ENCODE data around the gene PPP1R13L. TPM values are rescaled to one million over a fixed set of nuclear protein-coding genes. Genes with fewer than 3 reads are reported as not detected.

Gene PPP1R13L
- total and polyA plus RNA-seq, 4 donors: 0.51 to 7.7 (median 4.9) TPM

DNA sequence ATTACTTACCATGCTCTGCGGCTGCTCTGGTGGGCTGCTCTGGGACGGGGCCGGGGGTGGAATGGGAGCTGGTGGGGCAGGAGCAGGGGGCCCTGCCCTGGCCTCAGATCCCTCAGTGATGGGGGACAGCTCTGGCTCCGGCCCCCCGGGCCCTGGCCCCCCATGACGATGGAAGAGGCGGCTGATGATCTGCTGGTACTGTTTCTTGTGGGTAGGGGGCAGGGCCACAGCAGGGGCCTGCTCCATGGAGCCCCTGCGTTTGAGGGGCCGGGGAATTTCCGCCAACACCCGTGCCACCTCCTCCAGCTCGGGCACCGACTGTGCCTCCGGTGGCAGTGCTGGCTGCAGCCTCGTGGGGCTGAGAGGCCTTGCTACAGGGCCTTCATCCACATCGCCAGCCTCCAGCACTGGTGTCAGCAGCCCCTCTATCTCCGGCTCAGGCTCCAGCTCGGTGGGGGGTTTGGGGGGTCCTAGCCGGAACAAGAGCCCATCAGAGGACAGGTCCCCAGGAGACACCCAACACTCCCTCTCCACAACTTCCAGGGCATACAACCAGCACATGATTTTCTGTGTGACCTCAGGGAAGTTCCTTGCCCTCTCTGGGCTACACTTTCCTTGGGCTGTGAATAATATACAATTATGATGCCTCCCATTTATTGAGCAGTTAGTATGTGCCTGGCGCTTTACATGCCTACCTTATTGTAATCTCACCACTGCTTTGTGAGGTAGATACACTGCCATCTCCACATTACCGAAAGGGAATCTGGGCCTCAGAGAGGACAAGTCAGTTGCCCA lies 12.8 kb downstream of the PPP1R13L start (continued):
- TF ChIP-seq YY1 (IDR thresholded peaks at IDR 0.05) (no peak), RAD21 (IDR thresholded peaks at IDR 0.05) (no peak), NR2F2 (IDR thresholded peaks at IDR 0.05) (no peak), ATF3 (IDR thresholded peaks at IDR 0.05) (no peak), MAX (IDR thresholded peaks at IDR 0.05) (no peak)

DNA sequence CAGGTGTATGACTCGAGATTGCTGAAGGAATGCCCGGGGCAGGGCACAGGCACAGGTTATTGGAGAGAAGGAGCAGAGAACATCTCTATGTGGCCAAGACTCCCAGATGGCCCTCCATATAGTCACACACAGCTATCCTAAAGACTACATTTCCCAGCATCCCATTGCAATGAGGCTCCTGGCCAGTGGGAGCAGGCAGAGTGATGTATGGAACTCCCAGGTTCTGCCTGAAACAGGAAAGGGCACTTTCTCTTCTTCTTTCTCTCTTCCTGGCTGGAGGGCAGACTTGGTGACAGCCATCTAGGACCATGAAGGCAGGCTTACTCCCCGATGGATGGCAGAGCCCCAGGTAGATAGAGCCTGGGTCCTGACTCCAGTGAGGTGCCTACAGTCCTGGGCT lies 13.5 kb downstream of the PPP1R13L start:
- Histone ChIP-seq H3K27ac (ENCODE audit: low read depth in 1 of 2, low read length in 2 of 2) (no peak overlapping the region), H3K4me3 (ENCODE audit: low read depth in 1 of 3, low read length in 3 of 3) (no peak overlapping the region), H3K36me3 (ENCODE audit: control insufficient read depth in 4 of 4, insufficient read depth in 3 of 4, low read depth in 1 of 4, low read length in 3 of 4) (peaks cover 0 to 3% (median 0%) of the 10 kb centered on the region in 4 donors), H3K9ac (ENCODE audit: low read depth in 1 of 2, low read length in 2 of 2) (no peak overlapping the region), H3K27me3 (ENCODE audit: control insufficient read depth in 4 of 4, insufficient read depth in 4 of 4, low read length in 3 of 4) (no peaks in the 10 kb centered on the region), H3K9me3 (ENCODE audit: control insufficient read depth in 4 of 4, low read length in 3 of 4) (no peaks in the 10 kb centered on the region), H3K4me1 (ENCODE audit: control insufficient read depth in 4 of 4, insufficient read depth in 4 of 4, low read length in 3 of 4) (no peaks in the 10 kb centered on the region)
- WGBS: 90% methylated on average over 3 of the region's 3 CpGs
- DNase-seq (ENCODE audit: low spot score): no peak
- TF ChIP-seq HNF4A (conservative IDR thresholded peaks at IDR 0.05) (no peak), ZBTB33 (IDR thresholded peaks at IDR 0.05) (no peak), HNF4G (IDR thresholded peaks at IDR 0.05) (no peak), RXRA (IDR thresholded peaks at IDR 0.05) (no peak), MAX (IDR thresholded peaks at IDR 0.05) (no peak), JUND (IDR thresholded peaks at IDR 0.05) (no peak), REST (IDR thresholded peaks at IDR 0.05) (no peak)

GRCh38 chr19:45385392-45386221 lies 19.3 kb downstream of the PPP1R13L start:
- Histone ChIP-seq H3K27ac (ENCODE audit: low read depth in 1 of 2, low read length in 2 of 2) (no peak overlapping the region), H3K36me3 (ENCODE audit: control insufficient read depth in 4 of 4, insufficient read depth in 3 of 4, low read depth in 1 of 4, low read length in 3 of 4) (peaks cover 0 to 1% (median 0%) of the 10 kb centered on the region in 4 donors), H3K9ac (ENCODE audit: low read depth in 1 of 2, low read length in 2 of 2) (no peak overlapping the region), H3K4me3 (ENCODE audit: low read depth in 1 of 3, low read length in 3 of 3) (no peak overlapping the region), H3K4me1 (ENCODE audit: control insufficient read depth in 4 of 4, insufficient read depth in 4 of 4, low read length in 3 of 4) (peaks cover 0 to 4% (median under 1%) of the 10 kb centered on the region in 4 donors), H3K27me3 (ENCODE audit: control insufficient read depth in 4 of 4, insufficient read depth in 4 of 4, low read length in 3 of 4) (peaks cover 0 to 7% (median 1%) of the 10 kb centered on the region in 4 donors), H3K9me3 (ENCODE audit: control insufficient read depth in 4 of 4, low read length in 3 of 4) (no peaks in the 10 kb centered on the region)
- no peak for TF ChIP-seq NR2F2 (IDR thresholded peaks at IDR 0.05)
- WGBS: 13% methylated on average over 75 of the region's 75 CpGs
- DNase-seq (ENCODE audit: low spot score): no peak
